Measurements from ENCODE around the gene WDR43. TPM values are rescaled to one million over a fixed set of nuclear protein-coding genes. Genes with fewer than 3 reads are reported as not detected.

The WDR43 gene
- total RNA-seq, 4 donors from 2014 or later = 15.8 to 399 (median 46.0) TPM

Small RNA genes within 50 kb of the gene (small RNA-seq; reads per million reads assigned to genes)
- 0 reads per million in 4 donors for gene RF00019
- 8.6 to 27.3 (median 20.2) reads per million in 4 donors for gene SNORD53
- gene SNORD53B = 2,665 to 6,885 (median 4,884) reads per million in 4 donors
- 498 to 1,285 (median 819) reads per million in 4 donors for gene SNORD92

Other genes starting within 250 kb of the WDR43 start
- gene PPP1CB, start 142.8 kb upstream of the WDR43 start, total RNA-seq = 100 to 1,000 TPM; 132 to 245 (median 192) TPM
- gene SPDYA, start 83.8 kb upstream of the WDR43 start, total RNA-seq = 1 to 10 TPM in 2 of 4 donors, under 1 TPM in 1, not detected in 1; 1.00 to 1.8 (median 1.4) TPM
- gene TRMT61B, start 24.4 kb upstream of the WDR43 start, total RNA-seq = 1 to 10 TPM in 3 of 4 donors, not detected in 1; 1.4 to 7.0 (median 6.0) TPM
- 1 to 10 TPM in 2 of 4 donors, under 1 TPM in 1, not detected in 1; 0.79 to 7.1 (median 3.1) TPM for gene TOGARAM2, start 86.6 kb downstream of the WDR43 start, total RNA-seq
- gene PCARE, start 179.9 kb downstream of the WDR43 start, total RNA-seq = under 1 TPM in 1 of 4 donors, not detected in 3; under 0.01 TPM
- 10 to 100 TPM; 11.9 to 37.8 (median 22.5) TPM for gene CLIP4, start 220.7 kb downstream of the WDR43 start, total RNA-seq

All from transverse colon (tissue), 4 donors.